Activated T-helper 1 cell treated with anti-CD3 and anti-CD28 coated beads, Interleukin-12 subunit alpha, Interleukin-12 subunit beta, Interleukin-2, Interleukin-4 antibody, amounts not matched to agents 30 ng/mL and 10 ng/mL and 1 ng/mL, durations not matched to agents 14 hours and 24 hours and 36 hours (primary cell): ENCODE results near the gene EHMT1. TPM values are rescaled to one million over a fixed set of nuclear protein-coding genes. Genes with fewer than 3 reads are reported as not detected.

Source experiments
- DNase-seq: peaks from one replicate; pipeline ENCODE4 v3.0.0; 2021; ENCODE audit warnings: low spot score
- H3K27ac Mint-ChIP-seq: one replicate; pipeline ENCODE4 v1.8.0; 2021; ENCODE audit warnings: mild to moderate bottlenecking, mixed read lengths
- H3K27me3 Mint-ChIP-seq: one replicate; pipeline ENCODE4 v1.8.0; 2022; ENCODE audit warnings: mild to moderate bottlenecking, moderate library complexity, mixed read lengths; ENCODE audit not compliant: insufficient read depth
- H3K36me3 Mint-ChIP-seq: one replicate; pipeline ENCODE4 v1.8.0; 2021; ENCODE audit warnings: low read depth, mixed read lengths
- H3K4me1 Mint-ChIP-seq: one replicate; pipeline ENCODE4 v1.8.0; 2021; ENCODE audit warnings: low read depth, mixed read lengths
- H3K4me3 Mint-ChIP-seq: one replicate; pipeline ENCODE4 v1.8.0; 2021; ENCODE audit warnings: mild to moderate bottlenecking, moderate library complexity, mixed read lengths
- H3K9me3 Mint-ChIP-seq: one replicate; pipeline ENCODE4 v1.8.0; 2021; ENCODE audit warnings: mixed read lengths
- intact Hi-C: fragments of 100-400 bp; cut with micrococcal nuclease; formaldehyde crosslinking; loops from one replicate; pipeline ENCODE4 v1.15.1; 2024
- total RNA-seq: library from RNA; stranded (reverse); gene quantifications from 2 replicates; pipeline ENCODE4 v1.2.3, GENCODE V29; 2022

EHMT1 gene
- 97.0 and 98.1 TPM in 2 replicates for total RNA-seq

DNA sequence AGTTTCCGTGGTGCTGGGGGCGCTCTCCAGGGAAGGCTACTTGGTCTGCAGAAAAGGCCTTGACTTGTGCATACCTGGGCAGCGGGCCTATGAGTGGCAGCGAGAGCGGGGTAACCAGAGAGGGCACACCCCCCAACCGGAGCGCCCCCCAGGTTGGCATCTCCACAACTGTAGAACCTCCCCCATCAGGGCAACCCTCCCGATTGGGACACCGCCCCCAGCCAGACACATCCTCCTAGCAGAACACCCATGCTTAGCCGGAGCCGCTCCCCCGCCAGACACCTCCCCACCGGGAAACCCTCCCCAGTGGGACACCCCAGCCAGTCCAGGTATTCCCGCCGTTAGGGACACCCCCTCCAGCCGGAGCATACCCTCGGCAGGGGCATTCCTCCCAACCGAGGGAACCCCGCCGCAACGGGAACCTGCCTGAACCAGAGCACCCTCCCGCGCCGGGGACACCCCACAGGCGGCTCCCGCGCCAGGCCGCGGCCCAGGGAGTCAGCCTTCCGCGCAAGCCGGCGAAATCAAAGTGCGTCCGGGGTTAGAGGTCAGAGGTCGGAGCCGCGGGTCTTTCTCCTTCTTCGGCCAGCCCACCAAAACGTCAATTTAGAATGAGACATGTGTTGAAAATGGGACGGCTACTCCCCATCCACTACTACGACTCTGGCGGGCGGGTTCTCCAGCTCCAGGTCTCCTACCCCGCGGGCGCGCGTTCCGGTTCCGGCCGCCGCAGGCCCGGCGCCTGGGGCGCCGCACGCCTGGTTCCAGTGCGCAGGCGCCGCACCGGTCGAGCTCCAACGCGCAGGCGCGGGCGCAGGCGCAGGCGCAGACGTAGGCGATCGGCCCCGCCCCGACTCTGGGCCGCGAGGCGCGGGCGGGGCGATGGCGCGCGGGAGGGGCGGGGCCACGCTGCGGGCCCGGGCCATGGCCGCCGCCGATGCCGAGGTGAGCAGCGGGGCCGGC is at the start of gene EHMT1:
Gene EHMT1 (plus strand): TSS at position 901 of the 963 bp plus-strand sequence. CDS start 24 bp downstream, at position 925.
- Mint-ChIP-seq H3K27me3 (no peaks in the 10 kb centered on the region), H3K9me3 (no peaks in the 10 kb centered on the region), H3K27ac (peak within 1 kb of the TSS; percentile 92), H3K4me1 (peaks cover 29% of the 10 kb centered on the region), H3K4me3 (peak within 1 kb of the TSS; percentile 90), H3K36me3 (peaks cover 11% of the 10 kb centered on the region)
- intact Hi-C loops, result loop anchor here (1.0 kb wide), 5 partner anchors 10 to 67 kb away; partner anchors contain the start of genes ARRDC1, MRPL41 and ZMYND19
- peak; percentile 91 for DNase-seq

DNA sequence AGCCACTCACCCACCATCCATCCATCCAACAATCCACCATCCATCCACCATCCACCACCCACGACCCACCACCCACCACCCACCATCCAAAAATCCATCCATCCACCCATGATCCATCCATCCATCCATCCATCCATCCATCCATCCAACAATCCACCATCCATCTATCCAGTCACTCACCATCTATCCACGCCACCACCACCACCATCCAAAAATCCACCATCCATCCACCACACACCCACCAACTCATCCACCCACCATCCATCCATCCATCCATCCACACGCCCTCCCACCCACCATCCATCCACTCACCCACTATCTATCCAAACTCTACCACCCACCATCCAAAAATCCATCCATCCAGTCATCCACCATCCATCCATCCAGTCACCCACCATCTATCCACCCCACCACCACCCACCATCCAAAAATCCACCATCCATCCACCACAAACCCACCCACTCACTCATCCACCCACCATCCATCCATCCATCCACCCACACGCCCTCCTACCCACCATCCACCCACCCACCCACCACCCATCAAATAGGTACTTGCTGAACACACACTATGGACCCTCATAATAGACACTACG is 49.1 kb upstream of the EHMT1 start:
- DNase-seq, result no peak
- intact Hi-C loops, result no loop called here
- H3K9me3 Mint-ChIP-seq, result no peaks in the 10 kb centered on the region
- H3K27ac Mint-ChIP-seq, result no peak overlapping the region
- peaks cover 19% of the 10 kb centered on the region for H3K36me3 Mint-ChIP-seq
- H3K4me1 Mint-ChIP-seq, result peaks cover 8% of the 10 kb centered on the region
- no peak overlapping the region for H3K4me3 Mint-ChIP-seq
- no peaks in the 10 kb centered on the region for H3K27me3 Mint-ChIP-seq

DNA sequence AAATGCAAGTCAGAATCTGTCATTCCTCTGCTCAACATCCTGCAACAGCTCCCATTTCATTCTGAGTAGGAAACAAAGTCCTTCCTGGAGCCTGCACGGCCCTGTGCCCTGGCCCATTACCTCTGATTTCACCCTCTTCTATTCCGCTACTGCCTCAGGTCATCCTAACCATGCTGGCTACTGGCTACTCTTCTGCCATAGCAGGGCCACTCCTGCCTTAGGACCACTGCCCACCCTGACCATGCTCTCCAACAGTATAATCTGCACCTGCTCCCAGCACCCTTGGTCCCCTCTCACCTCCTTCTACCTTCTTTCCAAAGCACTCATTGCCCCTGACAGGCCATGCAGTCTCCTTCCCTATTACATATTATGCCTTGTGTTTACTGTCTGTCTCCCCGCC is 48.2 kb upstream of the EHMT1 start:
- Mint-ChIP-seq H3K4me1 (peaks cover 17% of the 10 kb centered on the region), H3K27ac (peak overlapping the region; percentile 55), H3K36me3 (peaks cover 27% of the 10 kb centered on the region), H3K9me3 (no peaks in the 10 kb centered on the region), H3K27me3 (no peaks in the 10 kb centered on the region), H3K4me3 (no peak overlapping the region)
- intact Hi-C loops, result no loop called here
- DNase-seq, result no peak

DNA sequence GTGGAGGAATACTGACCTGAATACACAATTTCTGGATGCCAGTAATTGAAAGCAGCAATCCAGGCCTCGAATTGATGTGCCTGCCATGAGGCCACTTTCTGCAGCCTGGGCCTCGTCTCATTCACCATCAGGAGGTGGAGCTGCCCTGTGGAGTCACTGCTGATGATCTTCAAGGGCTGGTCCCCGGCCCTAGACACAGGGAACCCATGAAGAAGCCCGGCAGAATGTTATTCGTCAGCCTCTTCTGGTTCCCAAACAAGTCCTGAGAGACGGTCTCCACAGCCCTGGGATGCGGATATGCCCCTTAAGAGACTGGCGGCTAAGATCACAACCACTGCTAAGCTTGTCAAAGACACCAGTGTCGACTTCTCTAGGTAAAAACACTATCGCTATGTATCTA is 44.6 kb upstream of the EHMT1 start:
- intact Hi-C loops, result no loop called here
- Mint-ChIP-seq H3K27ac (no peak overlapping the region), H3K9me3 (no peaks in the 10 kb centered on the region), H3K27me3 (no peaks in the 10 kb centered on the region), H3K4me3 (no peak overlapping the region), H3K36me3 (peaks cover 33% of the 10 kb centered on the region), H3K4me1 (peaks cover 40% of the 10 kb centered on the region)
- DNase-seq, result no peak

DNA sequence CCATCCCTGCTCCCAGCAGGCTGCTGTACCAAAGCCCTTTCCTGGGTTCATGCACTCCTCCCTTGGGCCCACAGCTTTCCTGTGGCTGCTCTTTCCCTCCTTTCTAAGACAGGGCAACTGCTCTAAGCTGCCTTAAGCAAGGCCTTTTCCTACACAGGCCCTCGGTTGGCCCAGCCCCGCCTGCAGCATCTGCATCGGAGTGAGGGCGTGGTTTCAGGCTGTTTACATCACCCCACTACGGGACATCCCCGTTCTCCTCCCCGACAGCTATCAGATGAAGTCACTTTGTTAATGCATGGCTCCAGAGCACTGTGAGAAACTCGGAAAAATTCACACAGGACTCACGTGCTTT is 43.5 kb upstream of the EHMT1 start:
- H3K4me3 Mint-ChIP-seq, result peak overlapping the region; percentile 88
- H3K4me1 Mint-ChIP-seq, result peaks cover 37% of the 10 kb centered on the region
- H3K27me3 Mint-ChIP-seq, result no peaks in the 10 kb centered on the region
- no peaks in the 10 kb centered on the region for H3K9me3 Mint-ChIP-seq
- intact Hi-C loops, result no loop called here
- no peak overlapping the region for H3K27ac Mint-ChIP-seq
- no peak for DNase-seq
- peaks cover 28% of the 10 kb centered on the region for H3K36me3 Mint-ChIP-seq

DNA sequence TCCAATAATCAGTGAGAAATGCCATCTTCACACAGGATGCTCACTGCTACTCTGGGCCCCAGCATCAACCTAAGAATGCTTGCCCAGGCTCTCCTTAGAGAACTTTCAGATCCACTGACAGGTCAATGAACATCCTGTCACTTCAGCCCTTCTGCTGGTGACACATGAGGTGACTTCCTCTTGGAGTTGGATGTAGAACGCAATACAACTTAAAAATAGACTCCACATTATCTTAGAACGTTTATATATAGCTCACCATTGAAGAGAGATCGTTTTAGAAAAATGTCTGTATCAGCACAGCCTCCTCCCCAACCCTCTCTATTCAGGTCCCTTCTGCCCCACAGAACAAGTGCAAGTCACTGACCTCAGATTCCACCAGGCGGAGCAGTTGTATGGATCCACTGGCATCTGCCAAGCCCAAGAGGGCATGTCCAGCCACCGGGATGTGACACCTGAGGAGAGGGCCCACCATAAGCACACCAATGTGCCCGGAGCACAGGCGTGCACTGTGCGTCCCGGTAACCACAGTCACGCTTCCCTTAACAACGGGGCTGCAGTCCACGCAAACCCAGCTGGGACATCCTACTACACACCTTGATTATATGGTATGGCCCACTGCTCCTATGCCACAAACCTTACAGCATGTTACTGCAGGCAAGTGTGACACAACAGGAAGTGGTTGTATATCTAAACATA is 42.9 kb upstream of the EHMT1 start:
- peaks cover 23% of the 10 kb centered on the region for H3K36me3 Mint-ChIP-seq

DNA sequence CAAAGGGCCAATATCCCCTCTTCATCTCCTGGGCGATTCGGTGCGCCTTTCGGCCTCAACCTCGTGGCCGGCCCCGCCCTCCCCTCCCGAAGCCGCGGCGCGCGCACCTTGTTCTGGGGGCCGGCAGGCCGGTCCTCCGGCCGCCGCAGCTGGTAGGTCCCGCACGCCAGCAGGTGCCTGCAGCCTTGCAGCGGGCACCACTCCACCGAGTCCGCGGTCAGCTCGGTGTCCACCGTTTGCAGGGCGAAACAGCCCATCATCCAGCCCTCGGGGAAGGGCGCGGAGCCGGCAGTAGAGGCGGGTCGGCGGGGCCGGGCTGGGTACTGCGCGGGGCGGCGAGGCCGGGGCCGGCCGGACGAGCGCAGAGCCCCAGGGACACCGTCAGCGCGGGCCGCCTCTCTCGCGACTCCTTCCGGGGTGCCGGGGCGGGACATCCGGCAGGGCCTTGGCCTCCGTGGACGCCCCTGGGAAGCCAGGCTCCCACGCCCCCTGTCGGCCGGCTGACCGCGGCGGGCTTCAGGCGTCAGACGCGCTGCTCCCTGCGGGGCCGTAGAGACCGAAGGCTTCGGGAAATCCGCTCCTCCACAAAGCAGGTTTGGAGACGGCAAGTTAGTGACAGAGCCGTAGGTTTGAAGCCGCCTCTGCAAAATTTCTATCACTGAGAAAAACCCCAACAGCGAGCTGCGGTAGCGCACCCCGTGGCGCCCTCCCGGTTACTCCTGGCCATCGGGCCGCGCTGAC is 40.1 kb upstream of the EHMT1 start, which contains the start of gene DPH7:
Gene DPH7 (minus strand): TSS at position 408 of the 741 bp plus-strand sequence. CDS start 148 bp downstream, at position 260.
- peaks cover 29% of the 10 kb centered on the region for H3K36me3 Mint-ChIP-seq
- H3K27me3 Mint-ChIP-seq, result no peaks in the 10 kb centered on the region
- DNase-seq, result peak; percentile 93
- H3K9me3 Mint-ChIP-seq, result no peaks in the 10 kb centered on the region
- H3K27ac Mint-ChIP-seq, result peak within 1 kb of the TSS; percentile 58
- H3K4me3 Mint-ChIP-seq, result peak within 1 kb of the TSS; percentile 88
- intact Hi-C loops, result loop anchor here (1.0 to 2.0 kb wide), 4 partner anchors 12 to 40 kb away; partner anchors contain the start of genes ARRDC1, MRPL41, PNPLA7 and ZMYND19
- H3K4me1 Mint-ChIP-seq, result peaks cover 32% of the 10 kb centered on the region

More for the DNA sequence above, 42.9 kb upstream of the EHMT1 start:
- H3K9me3 Mint-ChIP-seq, result no peaks in the 10 kb centered on the region
- H3K27me3 Mint-ChIP-seq, result no peaks in the 10 kb centered on the region
- DNase-seq, result no peak
- H3K27ac Mint-ChIP-seq, result peak overlapping the region; percentile 34
- H3K4me1 Mint-ChIP-seq, result peaks cover 32% of the 10 kb centered on the region
- intact Hi-C loops, result no loop called here
- peak overlapping the region; percentile 88 for H3K4me3 Mint-ChIP-seq

DNA sequence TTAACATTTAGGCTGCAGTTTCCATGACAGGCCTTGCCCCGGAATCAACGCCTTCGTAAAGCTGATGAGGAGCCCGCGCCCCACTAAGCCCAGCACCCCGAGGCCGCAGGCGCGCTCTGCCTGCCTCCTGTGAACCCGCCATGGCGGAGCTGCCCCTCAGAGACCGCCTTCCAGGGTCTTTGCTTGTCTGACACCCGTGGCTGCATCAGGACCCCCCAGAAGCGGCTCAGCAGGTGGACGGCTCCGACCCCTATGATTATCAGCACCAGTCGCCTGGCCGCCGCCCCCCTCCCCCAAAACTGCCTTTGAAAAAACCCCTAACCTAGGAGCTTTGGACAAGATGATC is 39.6 kb upstream of the EHMT1 start:
- Mint-ChIP-seq H3K36me3 (peaks cover 29% of the 10 kb centered on the region), H3K4me1 (peaks cover 32% of the 10 kb centered on the region), H3K4me3 (peak overlapping the region; percentile 88), H3K27ac (peak overlapping the region; percentile 58), H3K9me3 (no peaks in the 10 kb centered on the region), H3K27me3 (no peaks in the 10 kb centered on the region)
- intact Hi-C loops, result loop anchor here (1.0 to 2.0 kb wide), 4 partner anchors 11 to 39 kb away; partner anchors contain the start of genes ARRDC1, MRPL41, PNPLA7 and ZMYND19
- no peak for DNase-seq

DNA sequence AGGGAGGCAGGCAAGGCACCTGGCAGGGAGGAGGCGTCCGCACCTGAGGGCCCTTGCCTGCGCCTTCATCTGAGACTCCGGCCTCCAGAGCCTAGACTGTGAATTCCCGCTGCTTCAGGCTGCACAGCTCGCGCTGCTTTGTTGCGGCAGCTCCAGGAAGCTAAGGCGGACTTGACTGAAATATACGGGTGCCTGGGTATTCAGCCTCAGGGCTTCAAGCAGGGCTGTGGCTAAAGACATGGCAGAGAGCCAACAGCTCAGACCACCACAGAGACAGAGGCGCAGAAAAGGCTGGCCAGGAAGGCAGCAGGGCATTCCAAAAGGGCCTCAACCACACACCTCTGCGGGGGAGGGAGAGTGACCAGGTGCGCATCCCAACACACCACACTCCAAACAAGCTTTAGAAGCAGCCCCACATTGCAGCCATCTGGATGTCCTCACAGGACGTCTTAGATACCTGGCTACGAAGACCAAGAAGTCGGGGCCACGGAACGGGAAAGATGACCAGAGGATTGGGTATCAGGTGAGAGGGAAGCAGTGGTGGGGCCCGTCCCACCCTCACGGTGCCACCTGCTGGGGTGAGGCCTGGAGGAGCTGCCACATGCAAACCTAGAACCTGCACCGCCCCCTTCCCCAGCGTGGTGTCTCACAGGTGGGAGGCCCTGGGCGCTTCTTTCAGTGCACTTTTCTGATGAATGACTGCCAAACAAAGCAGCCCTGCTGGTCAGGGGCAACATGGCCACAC is 38.4 kb upstream of the EHMT1 start:
- no peak for DNase-seq
- Mint-ChIP-seq H3K27me3 (no peaks in the 10 kb centered on the region), H3K36me3 (peaks cover 23% of the 10 kb centered on the region), H3K4me1 (peaks cover 26% of the 10 kb centered on the region), H3K27ac (no peak overlapping the region), H3K9me3 (no peaks in the 10 kb centered on the region), H3K4me3 (no peak overlapping the region)
- intact Hi-C loops, result no loop called here

DNA sequence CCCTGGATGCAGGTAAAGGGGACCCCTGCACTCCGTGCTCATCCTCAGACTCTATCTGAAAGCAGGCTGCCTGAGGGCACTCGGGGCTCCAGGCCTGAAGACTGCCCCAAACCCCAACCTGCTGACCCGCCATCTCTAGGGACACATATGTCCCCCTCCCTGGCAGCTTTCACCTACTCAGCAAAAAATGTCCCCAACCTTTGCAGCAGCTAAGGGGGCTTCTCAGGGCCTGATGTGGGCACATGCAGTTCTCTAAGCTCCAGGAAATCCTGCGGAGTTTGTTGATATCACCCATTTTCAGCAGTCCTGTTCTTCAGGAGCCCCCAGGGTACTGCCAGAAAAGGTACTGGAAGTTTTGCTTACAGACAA is 37.9 kb upstream of the EHMT1 start:
- intact Hi-C loops, result no loop called here
- no peak overlapping the region for H3K27ac Mint-ChIP-seq
- H3K4me3 Mint-ChIP-seq, result no peak overlapping the region
- H3K9me3 Mint-ChIP-seq, result no peaks in the 10 kb centered on the region
- H3K27me3 Mint-ChIP-seq, result no peaks in the 10 kb centered on the region
- no peak for DNase-seq
- H3K4me1 Mint-ChIP-seq, result peaks cover 20% of the 10 kb centered on the region
- H3K36me3 Mint-ChIP-seq, result peaks cover 18% of the 10 kb centered on the region

DNA sequence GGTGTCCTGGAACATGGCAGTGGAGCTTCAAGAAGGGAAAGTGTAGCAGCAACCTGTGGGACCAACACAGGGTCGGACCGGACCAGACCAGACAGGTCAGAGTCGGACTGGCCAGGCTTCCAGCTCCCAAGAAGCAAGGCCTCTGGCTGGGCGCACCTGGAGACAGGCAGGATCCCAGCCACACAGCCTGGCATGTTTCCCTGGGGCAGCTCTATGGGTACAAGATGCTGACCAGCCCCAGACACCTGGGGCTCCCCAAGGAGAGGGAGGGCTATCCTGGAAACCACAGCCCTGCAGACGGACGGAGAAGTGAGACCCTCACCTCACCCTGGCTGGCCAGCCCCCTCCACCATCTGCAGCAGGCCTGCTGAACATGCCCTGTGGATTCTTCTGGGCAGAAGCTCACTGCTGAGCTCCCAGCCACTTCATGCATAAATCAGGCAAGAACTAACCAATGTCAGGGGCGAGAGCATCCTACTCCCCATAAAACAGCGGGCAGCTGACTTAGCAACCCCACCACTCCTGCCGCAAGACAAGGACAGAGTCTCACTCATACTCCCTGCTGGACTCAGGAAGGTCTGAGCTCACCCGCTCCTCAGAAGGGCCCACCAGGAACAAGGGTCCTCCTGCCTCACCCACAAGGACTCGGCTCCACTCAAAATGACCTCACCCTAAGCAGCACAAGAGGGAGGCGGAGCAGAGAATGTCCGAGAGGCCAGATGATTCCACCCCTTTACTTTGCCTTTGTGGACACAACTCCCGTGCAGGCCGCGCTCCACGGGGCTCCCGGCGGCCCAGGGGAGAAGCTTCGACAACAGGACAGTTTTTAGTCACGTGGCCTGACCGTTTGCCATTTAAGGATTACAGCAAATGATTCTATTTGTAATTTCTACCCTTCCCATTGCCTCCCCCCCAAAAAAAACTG is 37.2 kb upstream of the EHMT1 start:
- peaks cover 19% of the 10 kb centered on the region for H3K36me3 Mint-ChIP-seq
- no peaks in the 10 kb centered on the region for H3K27me3 Mint-ChIP-seq
- DNase-seq, result no peak
- H3K4me3 Mint-ChIP-seq, result no peak overlapping the region
- no peaks in the 10 kb centered on the region for H3K9me3 Mint-ChIP-seq
- H3K4me1 Mint-ChIP-seq, result peaks cover 13% of the 10 kb centered on the region
- no peak overlapping the region for H3K27ac Mint-ChIP-seq
- intact Hi-C loops, result no loop called here
